Endothelial cell of umbilical vein (primary cell): ENCODE measurements around the gene INPP5A. TPM values are rescaled to one million over a fixed set of nuclear protein-coding genes. Genes with fewer than 3 reads are reported as not detected.

Source experiments
- BruUV-seq: library from RNA; stranded (reverse); fragments of 400-500 nt; replicated peaks from 2 replicates; lab custom pipeline; 2021; lab: Mats Ljungman, UMichigan
- CTCF ChIA-PET: fragments of 300-600, 350-600 bp; sonication (Branson Sonifier 250); formaldehyde crosslinking; loops from one replicate; lab custom pipeline; 2021; ENCODE audit warnings: antibody characterized with exemption, inconsistent platforms; lab: Charles Lee
- POLR2A ChIA-PET: fragments of 300-600, 350-600 bp; sonication (Branson Sonifier 250); formaldehyde crosslinking; loops from one replicate; lab custom pipeline; 2021; ENCODE audit warnings: antibody characterized with exemption, inconsistent platforms; lab: Charles Lee
- DNase-seq: peaks from one replicate; pipeline ENCODE4 v3.0.0-alpha.2; 2011; ENCODE audit warnings: low read depth, low spot score
- FAIRE-seq: peaks from 2 replicates; lab custom pipeline; 2011; peaks lifted over from hg19 to GRCh38; lab: Jason Lieb, UNC
- H2AFZ ChIP-seq: 2 replicates; pipeline ENCODE4 v1.6.0; 2012; ENCODE audit warnings: low read depth, low read length, control low read depth, inconsistent platforms
- H3K27ac ChIP-seq: 2 replicates; pipeline ENCODE4 v1.5.1; 2011; ENCODE audit warnings: low read depth, mild to moderate bottlenecking, control low read depth, low read length, moderate library complexity; ENCODE audit not compliant: insufficient read depth
- H3K27me3 ChIP-seq, 2 experiments: 2 replicates each; pipeline versions ENCODE4 v1.6.0 to v1.6.1; 2011; ENCODE audit warnings: low read length in 2 of 2, mixed read lengths in 1 of 2; ENCODE audit not compliant: control insufficient read depth in 2 of 2, insufficient read depth in 2 of 2
- H3K36me3 ChIP-seq, 2 experiments: 2 replicates in 1 of 2; 3 replicates in 1 of 2; pipeline ENCODE4 v1.5.1; 2011; ENCODE audit warnings: low read length in 2 of 2, mild to moderate bottlenecking in 1 of 2, moderate library complexity in 1 of 2; ENCODE audit not compliant: control insufficient read depth in 2 of 2, insufficient read depth in 2 of 2; ENCODE audit errors: extremely low read depth in 1 of 2
- H3K4me1 ChIP-seq: 3 replicates; pipeline ENCODE4 v1.5.1; 2011; ENCODE audit warnings: mild to moderate bottlenecking, low read length; ENCODE audit not compliant: control insufficient read depth, insufficient read depth; ENCODE audit errors: extremely low read depth
- H3K4me2 ChIP-seq: 2 replicates; pipeline ENCODE4 v1.6.1; 2011; ENCODE audit warnings: low read length, control low read depth, mixed read lengths; ENCODE audit not compliant: insufficient read depth
- H3K4me3 ChIP-seq, 3 experiments: fragments of 200-600 bp in 1 of 3; sonication (generic), shearing (Covaris generic) in 1 of 3; replicated peaks in 1 of 3; 2 replicates each; pipeline ENCODE4 v1.5.1; 2011 to 2016; ENCODE audit warnings: control low read depth in 3 of 3, low read length in 3 of 3, mild to moderate bottlenecking in 2 of 3, inconsistent platforms in 1 of 3, low read depth in 1 of 3, moderate library complexity in 1 of 3; ENCODE audit not compliant: insufficient read depth in 1 of 3
- H3K79me2 ChIP-seq: 2 replicates; pipeline ENCODE4 v1.6.0; 2012; ENCODE audit warnings: low read length, inconsistent platforms; ENCODE audit not compliant: control insufficient read depth, insufficient read depth
- H3K9ac ChIP-seq: replicated peaks from 2 replicates; pipeline ENCODE3; 2011; ENCODE audit warnings: low read length, control low read depth; ENCODE audit not compliant: insufficient read depth; ENCODE audit errors: extremely low read depth
- H3K9me1 ChIP-seq: replicated peaks from 3 replicates; pipeline ENCODE4 v1.6.0; 2011; ENCODE audit warnings: mild to moderate bottlenecking, low read length; ENCODE audit not compliant: control insufficient read depth, insufficient read depth; ENCODE audit errors: extremely low read depth
- H3K9me3 ChIP-seq: replicated peaks from 2 replicates; pipeline ENCODE4 v1.5.1; 2012; ENCODE audit warnings: low read length, inconsistent platforms; ENCODE audit not compliant: control insufficient read depth, insufficient read depth
- H4K20me1 ChIP-seq: replicated peaks from 2 replicates; pipeline ENCODE3; 2011; ENCODE audit warnings: mild to moderate bottlenecking, low read length; ENCODE audit not compliant: control insufficient read depth, insufficient read depth; ENCODE audit errors: extremely low read depth
- FOS ChIP-seq: IDR thresholded peaks from 2 replicates; pipeline ENCODE4 v1.6.1; 2011; ENCODE audit warnings: mild to moderate bottlenecking, low read length, moderate library complexity, borderline replicate concordance; ENCODE audit not compliant: insufficient read depth
- MAX ChIP-seq: IDR thresholded peaks from 2 replicates; pipeline ENCODE4 v1.6.1; 2011; ENCODE audit not compliant: insufficient read depth, insufficient read length
- POLR2A ChIP-seq: IDR thresholded peaks from 2 replicates; pipeline ENCODE4 v1.6.1; 2012; ENCODE audit warnings: low read depth, mild to moderate bottlenecking, control low read depth, low read length
- dilution Hi-C: fragments of 300-500 bp; cut with MboI; formaldehyde crosslinking; loops from one replicate; pipeline ENCODE4 v1.15.0; 2019; ENCODE audit warnings: low sequenced_read_pairs; ENCODE audit not compliant: extremely low pct_ligation_motif_present
- intact Hi-C: fragments of 100-400 bp; cut with micrococcal nuclease; formaldehyde crosslinking; loops from one replicate; pipeline ENCODE4 v1.10.0; 2022
- polyA plus RNA-seq, 4 experiments: library from polyadenylated mRNA; depleted of rRNA in 3 of 4; stranded (reverse) in 3 of 4; unstranded in 1 of 4; fragments of >200 nt; gene quantifications; 2 replicates each; pipeline versions ENCODE4 v1.2.1 to v1.2.3, GENCODE V29; 2011 to 2012; ENCODE audit warnings: missing spikeins in 1 of 4
- total RNA-seq: library from RNA; stranded (reverse); gene quantifications from 2 replicates; pipeline ENCODE4 v1.2.3, GENCODE V29; 2021

INPP5A gene
- total and polyA plus RNA-seq, 2 donors (not counting 3 experiments of a cell fraction or from before 2014, with no cell fraction given), result 22.9 to 33.2 TPM

- ChIA-PET CTCF (no interaction called here), POLR2A (no interaction called here)
- H3K27me3 ChIP-seq, result no peaks in the 10 kb centered on the region
- H3K27ac ChIP-seq, result no peak overlapping the region
- no peaks in the 10 kb centered on the region for H3K9me3 ChIP-seq
- H3K4me3 ChIP-seq, result no peak overlapping the region
- no peak overlapping the region for H2AFZ ChIP-seq
- H3K36me3 ChIP-seq, result no peaks in the 10 kb centered on the region
- DNase-seq (no peak), FAIRE-seq (no peak)
- peaks cover 10% of the 10 kb centered on the region for H3K4me1 ChIP-seq
- H3K4me2 ChIP-seq, result no peak overlapping the region
- H3K9ac ChIP-seq, result no peak overlapping the region
- no peaks in the 10 kb centered on the region for H3K9me1 ChIP-seq
- no peaks in the 10 kb centered on the region for H4K20me1 ChIP-seq
- no TSS peak for BruUV-seq
- intact Hi-C loops, result no loop called here
- dilution Hi-C loops, result no loop called here
- no peak for TF ChIP-seq MAX
- no peak for TF ChIP-seq FOS
- TF ChIP-seq POLR2A, result no peak
- H3K79me2 ChIP-seq, result peaks cover 20% of the 10 kb centered on the region
Measured at GRCh38 chr10:132687893-132688579, 150.4 kb downstream of the INPP5A start.

- Histone ChIP-seq H3K4me1 (peaks cover 10% of the 10 kb centered on the region), H4K20me1 (no peaks in the 10 kb centered on the region), H3K9me1 (no peaks in the 10 kb centered on the region), H3K9ac (no peak overlapping the region), H3K9me3 (no peaks in the 10 kb centered on the region), H3K27me3 (no peaks in the 10 kb centered on the region), H2AFZ (no peak overlapping the region), H3K79me2 (peaks cover 17% of the 10 kb centered on the region), H3K4me2 (no peak overlapping the region), H3K4me3 (no peak overlapping the region), H3K27ac (no peak overlapping the region), H3K36me3 (no peaks in the 10 kb centered on the region)
- no TSS peak for BruUV-seq
- DNase-seq (no peak), FAIRE-seq (no peak)
- CTCF ChIA-PET, result interaction anchor here (1.5 kb wide), 1 partner anchor 34 kb away, joined by 4 read pairs; no protein-coding TSS in a partner anchor
- no peak for TF ChIP-seq FOS
- TF ChIP-seq POLR2A, result no peak
- dilution Hi-C loops (no loop called here), intact Hi-C loops (no loop called here)
- POLR2A ChIA-PET, result no interaction called here
Measured at GRCh38 chr10:132688580-132689420, 151.2 kb downstream of the INPP5A start.
